Fibroblast of mammary gland (primary cell): ENCODE results near the gene RALGPS1.

Experiments used
- DNase-seq: peaks from one replicate; pipeline ENCODE4 v3.0.0-alpha.2; 2010; ENCODE audit warnings: low read depth
- H3K4me3 ChIP-seq: 2 replicates; pipeline ENCODE4 v1.5.1; 2011; ENCODE audit warnings: low read depth, mild to moderate bottlenecking, low read length, moderate library complexity; ENCODE audit not compliant: control insufficient read depth
- TF ChIP-seq, protein P1 (sequence below): conservative IDR thresholded peaks from 2 replicates; pipeline ENCODE4 v1.5.1; 2011; ENCODE audit warnings: low read depth, low read length, inconsistent platforms; ENCODE audit not compliant: control insufficient read depth, insufficient read depth

Gene RALGPS1

GRCh38 chr9:127179633-127180441, 265.3 kb downstream of the RALGPS1 start:
- DNase-seq, result no peak
- TF ChIP-seq, protein P1, sequence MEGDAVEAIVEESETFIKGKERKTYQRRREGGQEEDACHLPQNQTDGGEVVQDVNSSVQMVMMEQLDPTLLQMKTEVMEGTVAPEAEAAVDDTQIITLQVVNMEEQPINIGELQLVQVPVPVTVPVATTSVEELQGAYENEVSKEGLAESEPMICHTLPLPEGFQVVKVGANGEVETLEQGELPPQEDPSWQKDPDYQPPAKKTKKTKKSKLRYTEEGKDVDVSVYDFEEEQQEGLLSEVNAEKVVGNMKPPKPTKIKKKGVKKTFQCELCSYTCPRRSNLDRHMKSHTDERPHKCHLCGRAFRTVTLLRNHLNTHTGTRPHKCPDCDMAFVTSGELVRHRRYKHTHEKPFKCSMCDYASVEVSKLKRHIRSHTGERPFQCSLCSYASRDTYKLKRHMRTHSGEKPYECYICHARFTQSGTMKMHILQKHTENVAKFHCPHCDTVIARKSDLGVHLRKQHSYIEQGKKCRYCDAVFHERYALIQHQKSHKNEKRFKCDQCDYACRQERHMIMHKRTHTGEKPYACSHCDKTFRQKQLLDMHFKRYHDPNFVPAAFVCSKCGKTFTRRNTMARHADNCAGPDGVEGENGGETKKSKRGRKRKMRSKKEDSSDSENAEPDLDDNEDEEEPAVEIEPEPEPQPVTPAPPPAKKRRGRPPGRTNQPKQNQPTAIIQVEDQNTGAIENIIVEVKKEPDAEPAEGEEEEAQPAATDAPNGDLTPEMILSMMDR, result no peak
- no peak overlapping the region for H3K4me3 ChIP-seq

- no peak for DNase-seq
- H3K4me3 ChIP-seq, result no peak overlapping the region
- TF ChIP-seq, protein P1, result no peak
Observed at GRCh38 chr9:127180457-127181314, 266.1 kb downstream of the RALGPS1 start.

- TF ChIP-seq, protein P1, result no peak
- no peak overlapping the region for H3K4me3 ChIP-seq
- no peak for DNase-seq
Observed at GRCh38 chr9:127181315-127181580, 266.7 kb downstream of the RALGPS1 start.

GRCh38 chr9:127181595-127182190, 267.1 kb downstream of the RALGPS1 start:
- H3K4me3 ChIP-seq, result no peak overlapping the region
- TF ChIP-seq, protein P1, result no peak
- no peak for DNase-seq

DNA sequence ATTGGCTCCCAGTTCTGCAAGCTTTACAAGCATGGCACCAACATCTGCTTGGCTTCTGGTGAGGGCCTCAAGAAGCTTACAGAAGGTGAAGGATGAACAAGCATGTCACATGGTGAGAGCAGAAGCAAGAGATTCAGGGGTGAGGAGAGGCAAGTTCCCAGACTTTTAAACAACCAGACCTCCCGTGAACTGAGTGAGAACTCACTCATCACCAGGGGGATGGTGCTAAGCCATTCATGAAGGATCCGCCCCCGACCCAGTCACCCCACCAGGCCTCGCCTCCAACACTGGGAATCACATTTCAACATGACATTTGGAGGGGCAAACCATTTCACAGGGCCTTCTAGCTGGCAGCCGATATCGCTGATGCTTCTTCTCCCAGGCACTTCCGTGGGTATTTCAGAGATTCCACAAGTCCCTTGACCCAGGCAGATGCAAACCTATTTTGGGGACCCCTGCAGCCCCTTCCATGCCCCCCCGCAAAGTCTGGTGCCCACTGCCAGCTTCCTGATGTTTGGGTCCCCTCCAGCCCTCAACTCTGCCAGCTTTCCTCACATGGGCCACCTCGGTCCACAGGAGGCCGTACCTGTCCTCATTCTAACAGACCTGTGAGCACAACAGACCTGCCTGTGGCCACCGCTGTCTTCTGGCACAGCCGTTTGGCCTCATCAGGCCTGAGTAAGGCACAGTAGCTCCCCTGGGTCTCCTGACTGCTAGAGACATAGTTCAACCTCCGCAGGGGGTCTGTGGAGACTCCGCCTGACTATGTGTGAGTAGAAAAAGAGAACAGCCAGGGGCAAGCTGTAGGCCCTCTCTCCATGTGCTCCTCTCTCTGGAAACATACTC, 268.5 kb downstream of the RALGPS1 start:
- peak; percentile 61 for DNase-seq
- no peak overlapping the region for H3K4me3 ChIP-seq
- TF ChIP-seq, protein P1, result no peak

- TF ChIP-seq, protein P1, result no peak
- peak; percentile 86 for DNase-seq
- no peak overlapping the region for H3K4me3 ChIP-seq
Observed at GRCh38 chr9:127183814-127184582, 269.4 kb downstream of the RALGPS1 start.
